Measurements from ENCODE around the gene POFUT1.

POFUT1 gene

DNA sequence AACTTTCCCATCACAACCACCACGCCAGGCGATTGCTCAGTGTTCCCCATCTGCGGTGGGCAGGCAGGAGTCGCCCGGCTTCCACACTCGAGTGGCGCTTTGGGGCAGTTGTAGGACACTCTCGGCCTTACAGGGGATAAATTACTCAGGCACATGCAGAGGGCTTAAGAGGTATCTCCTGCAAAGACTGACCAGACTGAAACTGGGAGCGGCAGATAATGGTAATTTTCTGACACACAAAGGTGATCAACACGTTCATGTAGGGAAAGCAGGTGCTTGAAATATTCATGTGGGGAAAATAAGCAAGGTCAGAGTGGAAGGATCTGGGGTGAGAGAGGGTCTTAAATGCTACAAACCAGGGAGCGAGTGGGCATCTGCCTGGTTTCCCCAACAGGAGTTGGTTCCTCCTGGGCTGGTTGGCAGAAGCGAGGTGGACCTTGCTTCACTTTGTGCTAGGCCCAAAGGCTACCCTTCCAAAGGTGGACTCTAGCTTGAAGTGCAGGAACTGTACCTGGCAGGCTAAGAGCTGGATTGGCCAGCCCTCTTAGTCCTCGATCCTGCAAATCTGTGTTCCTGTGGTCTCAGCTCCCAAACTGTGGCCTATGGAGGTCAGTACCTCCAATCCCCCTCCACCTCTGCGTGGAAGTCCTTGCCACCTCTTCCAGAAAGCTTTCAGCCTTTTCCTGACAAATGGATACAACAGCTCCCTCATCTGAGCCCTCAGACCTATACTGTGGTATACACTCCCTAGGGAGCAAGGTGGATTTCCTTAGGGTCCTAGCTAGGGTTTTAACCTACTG, 16.9 kb upstream of the POFUT1 start (continued):
- TF ChIP-seq PRDM10 (tag by site-specific recombination; IDR thresholded peaks at IDR 0.05): peak; percentile 56

DNA sequence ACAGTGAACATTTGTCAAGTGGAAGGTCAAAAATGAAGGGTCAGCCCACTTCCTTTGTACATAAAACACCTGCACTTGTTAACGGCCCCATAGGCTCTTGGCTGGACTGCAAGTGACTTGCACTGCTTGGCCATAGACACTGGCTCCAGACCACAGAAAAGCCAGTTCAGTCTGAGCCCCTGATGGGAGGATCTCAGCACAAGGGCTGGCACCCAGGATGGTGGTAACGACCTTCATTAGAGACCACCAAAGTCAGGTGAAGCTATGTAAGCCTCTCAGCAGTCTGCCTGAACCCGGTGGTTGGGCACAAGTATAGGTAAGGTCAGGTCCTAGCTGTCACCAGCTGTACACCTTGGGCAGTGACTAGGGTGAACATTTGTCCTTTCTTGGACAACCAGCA, 16.3 kb upstream of the POFUT1 start:
- ChIA-PET POLR2A (no interaction called here), CTCF (no interaction called here)
- TF ChIP-seq ZNF19 (tag by site-specific recombination; IDR thresholded peaks at IDR 0.05; ENCODE audit: low read depth): no peak
- TF ChIP-seq ZNF354C (tag by site-specific recombination; IDR thresholded peaks at IDR 0.05; ENCODE audit: borderline replicate concordance, low read depth): no peak
- no peak for TF ChIP-seq ZNF157 (tag by site-specific recombination; IDR thresholded peaks at IDR 0.05)
- no peak for TF ChIP-seq ZNF677 (tag by site-specific recombination; IDR thresholded peaks at IDR 0.05)
- TF ChIP-seq YY2 (tag by site-specific recombination; IDR thresholded peaks at IDR 0.05): no peak
- TF ChIP-seq ZNF600 (tag by site-specific recombination; IDR thresholded peaks at IDR 0.05): no peak; the same call in 1 of the 2 replicates
- TF ChIP-seq ZFHX2 (tag by site-specific recombination; conservative IDR thresholded peaks at IDR 0.05): no peak
- no peak for TF ChIP-seq ZNF791 (tag by site-specific recombination; IDR thresholded peaks at IDR 0.05)
- TF ChIP-seq, protein P1, sequence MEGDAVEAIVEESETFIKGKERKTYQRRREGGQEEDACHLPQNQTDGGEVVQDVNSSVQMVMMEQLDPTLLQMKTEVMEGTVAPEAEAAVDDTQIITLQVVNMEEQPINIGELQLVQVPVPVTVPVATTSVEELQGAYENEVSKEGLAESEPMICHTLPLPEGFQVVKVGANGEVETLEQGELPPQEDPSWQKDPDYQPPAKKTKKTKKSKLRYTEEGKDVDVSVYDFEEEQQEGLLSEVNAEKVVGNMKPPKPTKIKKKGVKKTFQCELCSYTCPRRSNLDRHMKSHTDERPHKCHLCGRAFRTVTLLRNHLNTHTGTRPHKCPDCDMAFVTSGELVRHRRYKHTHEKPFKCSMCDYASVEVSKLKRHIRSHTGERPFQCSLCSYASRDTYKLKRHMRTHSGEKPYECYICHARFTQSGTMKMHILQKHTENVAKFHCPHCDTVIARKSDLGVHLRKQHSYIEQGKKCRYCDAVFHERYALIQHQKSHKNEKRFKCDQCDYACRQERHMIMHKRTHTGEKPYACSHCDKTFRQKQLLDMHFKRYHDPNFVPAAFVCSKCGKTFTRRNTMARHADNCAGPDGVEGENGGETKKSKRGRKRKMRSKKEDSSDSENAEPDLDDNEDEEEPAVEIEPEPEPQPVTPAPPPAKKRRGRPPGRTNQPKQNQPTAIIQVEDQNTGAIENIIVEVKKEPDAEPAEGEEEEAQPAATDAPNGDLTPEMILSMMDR (tag by site-specific recombination; IDR thresholded peaks at IDR 0.05): no peak
- no peak for TF ChIP-seq GLIS2 (tag by site-specific recombination; IDR thresholded peaks at IDR 0.05)
- no peak for TF ChIP-seq ZNF514 (tag by site-specific recombination; IDR thresholded peaks at IDR 0.05)
- TF ChIP-seq ZNF521 (tag by site-specific recombination; IDR thresholded peaks at IDR 0.05): no peak
- no peak for TF ChIP-seq ZFP3 (tag by site-specific recombination; IDR thresholded peaks at IDR 0.05; ENCODE audit: low read depth)
- TF ChIP-seq ZIC2 (tag by site-specific recombination; IDR thresholded peaks at IDR 0.05): no peak
- H3K36me3 ChIP-seq (ENCODE audit: control insufficient read depth in 2 of 2, insufficient read depth in 1 of 2, low read length in 2 of 2): peaks cover 0 to 58% of the 10 kb centered on the region in 2 experiments; a peak in 1 of 3 replicates
- H3K4me3 ChIP-seq (ENCODE audit: low read depth, low read length): no peak overlapping the region
- no peak overlapping the region for H3K27ac ChIP-seq (ENCODE audit: extremely low read depth, low read depth, low read length)
- no peaks in the 10 kb centered on the region for H3K4me1 ChIP-seq (ENCODE audit: control insufficient read depth, insufficient read depth, low read length)
- H3K9me3 ChIP-seq (ENCODE audit: control insufficient read depth, insufficient read depth, low read depth, low read length): no peaks in the 10 kb centered on the region

- TF ChIP-seq ZNF600 (tag by site-specific recombination; IDR thresholded peaks at IDR 0.05) (peak; percentile 42; the same call in 1 of the 2 replicates), ZFHX2 (tag by site-specific recombination; conservative IDR thresholded peaks at IDR 0.05) (peak; percentile 37; the same call in 1 of the 2 replicates)
- TF ChIP-seq, protein P2, sequence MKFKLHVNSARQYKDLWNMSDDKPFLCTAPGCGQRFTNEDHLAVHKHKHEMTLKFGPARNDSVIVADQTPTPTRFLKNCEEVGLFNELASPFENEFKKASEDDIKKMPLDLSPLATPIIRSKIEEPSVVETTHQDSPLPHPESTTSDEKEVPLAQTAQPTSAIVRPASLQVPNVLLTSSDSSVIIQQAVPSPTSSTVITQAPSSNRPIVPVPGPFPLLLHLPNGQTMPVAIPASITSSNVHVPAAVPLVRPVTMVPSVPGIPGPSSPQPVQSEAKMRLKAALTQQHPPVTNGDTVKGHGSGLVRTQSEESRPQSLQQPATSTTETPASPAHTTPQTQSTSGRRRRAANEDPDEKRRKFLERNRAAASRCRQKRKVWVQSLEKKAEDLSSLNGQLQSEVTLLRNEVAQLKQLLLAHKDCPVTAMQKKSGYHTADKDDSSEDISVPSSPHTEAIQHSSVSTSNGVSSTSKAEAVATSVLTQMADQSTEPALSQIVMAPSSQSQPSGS (tag by site-specific recombination; IDR thresholded peaks at IDR 0.05; ENCODE audit: low read depth): no peak
Measured at GRCh38 chr20:32191873-32192272, 15.8 kb upstream of the POFUT1 start.

More at GRCh38 chr20:32191873-32192272, 15.8 kb upstream of the POFUT1 start:
- CTCF ChIA-PET: no interaction called here
- POLR2A ChIA-PET: no interaction called here
- H3K27ac ChIP-seq (ENCODE audit: extremely low read depth, low read depth, low read length): no peak overlapping the region
- H3K4me3 ChIP-seq (ENCODE audit: low read depth, low read length): no peak overlapping the region
- H3K9me3 ChIP-seq (ENCODE audit: control insufficient read depth, insufficient read depth, low read depth, low read length): no peaks in the 10 kb centered on the region
- no peaks in the 10 kb centered on the region for H3K4me1 ChIP-seq (ENCODE audit: control insufficient read depth, insufficient read depth, low read length)
- H3K36me3 ChIP-seq (ENCODE audit: control insufficient read depth in 2 of 2, insufficient read depth in 1 of 2, low read length in 2 of 2): peaks cover 0 to 62% of the 10 kb centered on the region in 2 experiments; a peak in 1 of 3 replicates
